IMR-90 (cell line): Measurements from ENCODE around the gene PRKCA. TPM values are rescaled to one million over a fixed set of nuclear protein-coding genes. Genes with fewer than 3 reads are reported as not detected.
"Not testable (repeated sequence)": the region's sequence is repeated elsewhere in the genome, so short reads cannot be mapped to it uniquely, and the experiment has no call there.

ENCODE experiments used
- ATAC-seq: fragments of 200-7000 bp; cut with Tn5 transposase; 2 replicates; pipeline ENCODE4 v1.9.1; 2020; ENCODE audit warnings: low read depth, mild to moderate bottlenecking, moderate library complexity
- BruUV-seq: library from RNA; stranded (reverse); fragments of 400-500 nt; replicated peaks from 2 replicates; lab custom pipeline; 2021; lab: Mats Ljungman, UMichigan
- CTCF ChIA-PET: fragments of 300-600 bp; formaldehyde crosslinking; extraction: SDS; loops from one replicate; lab custom pipeline; 2021; ENCODE audit warnings: antibody characterized with exemption; lab: Yijun Ruan, JAX
- POLR2A ChIA-PET: fragments of 300-600 bp; sonication (Branson Sonifier 250); formaldehyde crosslinking; loops from one replicate; lab custom pipeline; 2022; ENCODE audit warnings: antibody characterized with exemption; ENCODE audit not compliant: unreplicated experiment; lab: Charles Lee
- DNase-seq: peaks from one replicate; pipeline ENCODE4 v3.0.0; 2013
- H2AFZ ChIP-seq: replicated peaks from 2 replicates; pipeline ENCODE3; 2013; ENCODE audit warnings: low read length, mild to moderate bottlenecking; ENCODE audit not compliant: poor library complexity
- H2AK5ac ChIP-seq: 2 replicates; pipeline ENCODE4 v1.6.1; 2013; ENCODE audit warnings: low read depth, low read length, inconsistent platforms
- H2AK9ac ChIP-seq: replicated peaks from 2 replicates; pipeline ENCODE3; 2013; ENCODE audit warnings: mild to moderate bottlenecking, low read depth, low read length, moderate library complexity; ENCODE audit not compliant: poor library complexity
- H2BK120ac ChIP-seq: 2 replicates; pipeline ENCODE4 v1.6.1; 2013; ENCODE audit warnings: low read depth, low read length, inconsistent platforms
- H2BK15ac ChIP-seq: 3 replicates; pipeline ENCODE4 v1.6.1; 2013; ENCODE audit warnings: low read depth, low read length, inconsistent platforms
- H2BK20ac ChIP-seq: 2 replicates; pipeline ENCODE4 v1.6.1; 2013; ENCODE audit warnings: low read depth, mild to moderate bottlenecking, inconsistent platforms, low read length, moderate library complexity
- H2BK5ac ChIP-seq: 2 replicates; pipeline ENCODE4 v1.6.1; 2013; ENCODE audit warnings: mild to moderate bottlenecking, low read depth, low read length, inconsistent platforms; ENCODE audit not compliant: poor library complexity, severe bottlenecking
- H3K14ac ChIP-seq: replicated peaks from 2 replicates; pipeline ENCODE4 v1.6.1; 2013; ENCODE audit warnings: low read depth, low read length, inconsistent platforms
- H3K18ac ChIP-seq: 2 replicates; pipeline ENCODE4 v1.6.1; 2013; ENCODE audit warnings: low read depth, low read length, control low read depth
- H3K23ac ChIP-seq: 2 replicates; pipeline ENCODE4 v1.6.1; 2013; ENCODE audit warnings: low read depth, low read length, inconsistent platforms
- H3K27ac ChIP-seq: 2 replicates; pipeline ENCODE4 v1.5.1; 2013; ENCODE audit warnings: mild to moderate bottlenecking, control low read depth, low read length; ENCODE audit not compliant: insufficient read depth
- H3K27me3 ChIP-seq: 2 replicates; pipeline ENCODE4 v1.6.1; 2013; ENCODE audit warnings: low read length; ENCODE audit not compliant: control insufficient read depth, insufficient read depth
- H3K36me3 ChIP-seq: 2 replicates; pipeline ENCODE4 v1.6.1; 2013; ENCODE audit warnings: low read length, mixed read lengths; ENCODE audit not compliant: control insufficient read depth, insufficient read depth
- H3K4ac ChIP-seq: 2 replicates; pipeline ENCODE4 v1.6.1; 2013; ENCODE audit warnings: low read depth, low read length, inconsistent platforms
- H3K4me1 ChIP-seq: 2 replicates; pipeline ENCODE4 v1.6.1; 2013; ENCODE audit warnings: low read length, mixed read lengths; ENCODE audit not compliant: control insufficient read depth, insufficient read depth
- H3K4me2 ChIP-seq: 2 replicates; pipeline ENCODE4 v1.6.1; 2013; ENCODE audit warnings: low read depth, mild to moderate bottlenecking, control low read depth, low read length, moderate library complexity
- H3K4me3 ChIP-seq: 2 replicates; pipeline ENCODE4 v1.5.1; 2013; ENCODE audit warnings: low read depth, mild to moderate bottlenecking, control low read depth, low read length, moderate library complexity; ENCODE audit not compliant: insufficient read depth
- H3K56ac ChIP-seq: 2 replicates; pipeline ENCODE4 v1.6.1; 2013; ENCODE audit warnings: low read length, inconsistent platforms; ENCODE audit not compliant: insufficient read depth; ENCODE audit errors: extremely low read depth
- H3K79me1 ChIP-seq, 2 experiments: 2 replicates each; pipeline ENCODE4 v1.6.1; 2013; ENCODE audit warnings: low read length in 2 of 2, inconsistent platforms in 1 of 2, low read depth in 1 of 2
- H3K9ac ChIP-seq: 2 replicates; pipeline ENCODE4 v1.6.1; 2013; ENCODE audit warnings: low read depth, low read length, control low read depth
- H3K9me1 ChIP-seq: 2 replicates; pipeline ENCODE4 v1.6.1; 2013; ENCODE audit warnings: low read length, inconsistent platforms; ENCODE audit not compliant: insufficient read depth
- H3K9me3 ChIP-seq: 2 replicates; pipeline ENCODE4 v1.6.1; 2013; ENCODE audit warnings: low read length; ENCODE audit not compliant: control insufficient read depth, insufficient read depth
- H4K20me1 ChIP-seq: 2 replicates; pipeline ENCODE4 v1.6.1; 2013; ENCODE audit warnings: low read length, inconsistent platforms; ENCODE audit not compliant: insufficient read depth
- H4K5ac ChIP-seq: 2 replicates; pipeline ENCODE4 v1.6.1; 2013; ENCODE audit warnings: mild to moderate bottlenecking, low read depth, low read length, control low read depth
- H4K8ac ChIP-seq, 2 experiments: 2 replicates each; pipeline ENCODE4 v1.6.1; 2013; ENCODE audit warnings: low read depth in 2 of 2, low read length in 2 of 2, control low read depth in 1 of 2, inconsistent platforms in 1 of 2
- H4K91ac ChIP-seq: 2 replicates; pipeline ENCODE4 v1.6.1; 2013; ENCODE audit warnings: low read depth, low read length, inconsistent platforms; ENCODE audit not compliant: insufficient read depth
- ELK1 ChIP-seq: fragments of 150-350 bp; IDR thresholded peaks from 2 replicates; pipeline ENCODE4 v1.6.1; 2016; ENCODE audit warnings: low read depth, mild to moderate bottlenecking, low read length, moderate library complexity, borderline replicate concordance
- FOS ChIP-seq: fragments of 150-350 bp; IDR thresholded peaks from 2 replicates; pipeline ENCODE4 v1.6.1; 2016; ENCODE audit warnings: low read depth, low read length
- NFE2L2 ChIP-seq: fragments of 150-350 bp; IDR thresholded peaks from 2 replicates; pipeline ENCODE4 v1.6.1; 2016; ENCODE audit warnings: low read depth, mild to moderate bottlenecking, low read length
- WGBS, 2 experiments: methylation state at CpG; one replicate each; pipeline versions ENCODE4 v1.1.5 to v1.1.7; 2013; ENCODE audit warnings: missing lambda C conversion rate in 2 of 2; ENCODE audit not compliant: insufficient read length in 1 of 2; ENCODE audit errors: extremely low coverage in 2 of 2; 5-methylcytosine and 5-hydroxymethylcytosine counted together
- dilution Hi-C: fragments of 300-500 bp; cut with HindIII; formaldehyde crosslinking; loops from one replicate; pipeline ENCODE4 v1.14.3; 2018; ENCODE audit warnings: low sequenced_read_pairs; ENCODE audit not compliant: unreplicated experiment
- in situ Hi-C: fragments of 300-500 bp; cut with MboI; formaldehyde crosslinking; loops from 3 replicates; pipeline ENCODE4 v1.14.3; 2019; ENCODE audit warnings: low sequenced_read_pairs, inconsistent platforms, mixed read lengths
- intact Hi-C: fragments of 100-400 bp; cut with micrococcal nuclease; formaldehyde crosslinking; loops from 2 replicates; pipeline ENCODE4 v1.10.0; 2022
- polyA plus RNA-seq, 3 experiments: library from polyadenylated mRNA; depleted of rRNA; stranded (reverse); fragments of >200 nt; gene quantifications; 2 replicates each; pipeline ENCODE4 v1.2.3, GENCODE V29; 2012; ENCODE audit warnings: low replicate concordance in 1 of 3
- total RNA-seq: library from RNA; depleted of rRNA; stranded (reverse); fragments of >200 nt; gene quantifications from 2 replicates; pipeline ENCODE4 v1.2.3, GENCODE V29; 2012

PRKCA gene
- total and polyA plus RNA-seq, 2 of the 4 experiments (the other 2 are of a cell fraction) = 31.0 to 46.0 TPM

- Histone ChIP-seq H4K8ac (peak overlapping the region; percentile 58 to 76; a peak in 2 of 4 replicates), H3K4me2 (no peak overlapping the region), H3K9ac (no peak overlapping the region), H2BK20ac (no peak overlapping the region), H3K27me3 (no peaks in the 10 kb centered on the region), H3K79me1 (peaks cover 65 to 82% of the 10 kb centered on the region in 2 experiments), H2BK15ac (peak overlapping the region; percentile 65; the same call in 1 of the 3 replicates), H3K4ac (no peak overlapping the region), H4K5ac (no peak overlapping the region; the same call in 1 of the 2 replicates), H2AK5ac (peak overlapping the region; percentile 47; the same call in 1 of the 2 replicates), H2AK9ac (no peak overlapping the region), H3K23ac (peak overlapping the region; percentile 29; the same call in 1 of the 2 replicates), H3K36me3 (peaks cover 1% of the 10 kb centered on the region; the same call in 1 of the 2 replicates), H3K14ac (peak overlapping the region; percentile 10), H2AFZ (no peak overlapping the region), H2BK5ac (no peak overlapping the region), H3K27ac (peak overlapping the region; percentile 9; the same call in 1 of the 2 replicates), H2BK120ac (peak overlapping the region; percentile 14; the same call in 1 of the 2 replicates), H3K9me1 (peaks cover 2% of the 10 kb centered on the region), H3K56ac (no peak overlapping the region), H3K4me3 (no peak overlapping the region), H4K91ac (peak overlapping the region; percentile 20; the same call in 1 of the 2 replicates), H3K9me3 (no peaks in the 10 kb centered on the region), H3K18ac (no peak overlapping the region), H3K4me1 (peaks cover 11% of the 10 kb centered on the region), H4K20me1 (0 out of 2 replicates have a peak, but pooled peaks cover 3% of the 10 kb centered on the region)
- ATAC-seq (no peak), DNase-seq (no peak)
- ChIA-PET CTCF (no interaction called here), POLR2A (no interaction called here)
- WGBS, 2 experiments = 33% methylated on average over 2 of the region's 10 CpGs; no CpG with 5 or more reads in 1 of the 2 experiments
- dilution Hi-C loops = no loop called here
- in situ Hi-C loops = no loop called here
- TF ChIP-seq ELK1 (no peak), NFE2L2 (no peak), FOS (no peak)
- intact Hi-C loops = loop anchor here (1.0 kb wide), 1 partner anchor 34 kb away; no protein-coding TSS in a partner anchor
- BruUV-seq = no TSS peak
Observed at GRCh38 chr17:66455060-66455459, 152.6 kb downstream of the PRKCA start.

- H3K23ac ChIP-seq, intact Hi-C loops, ATAC-seq, H3K14ac ChIP-seq, H2BK5ac ChIP-seq, H3K36me3 ChIP-seq, H4K5ac ChIP-seq, H3K4me2 ChIP-seq, H3K4me3 ChIP-seq, H4K8ac ChIP-seq, BruUV-seq, H3K9ac ChIP-seq, POLR2A ChIA-PET, H4K20me1 ChIP-seq, H3K18ac ChIP-seq, dilution Hi-C loops, DNase-seq, H2AFZ ChIP-seq, CTCF ChIA-PET, H2AK9ac ChIP-seq, H3K56ac ChIP-seq, H3K27ac ChIP-seq, in situ Hi-C loops, H3K27me3 ChIP-seq, H3K9me3 ChIP-seq: not testable (repeated sequence)
- peak overlapping the region; percentile 38; the same call in 1 of the 2 replicates for H3K4ac ChIP-seq
- peaks cover 21% of the 10 kb centered on the region for H3K9me1 ChIP-seq
- peaks cover 59 to 82% of the 10 kb centered on the region in 2 experiments for H3K79me1 ChIP-seq
- no CpG with 5 or more reads among the region's 3 CpGs for WGBS, 2 experiments
- peaks cover 26% of the 10 kb centered on the region for H3K4me1 ChIP-seq
- peak overlapping the region; percentile 26; the same call in 1 of the 3 replicates for H2BK15ac ChIP-seq
- 0 out of 2 replicates have a peak overlapping the region, but pooled peaks have one; percentile 4 for H4K91ac ChIP-seq
- H2BK120ac ChIP-seq = peak overlapping the region; percentile 14; the same call in 1 of the 2 replicates
- peak overlapping the region; percentile 57; the same call in 1 of the 2 replicates for H2BK20ac ChIP-seq
- H2AK5ac ChIP-seq = peak overlapping the region; percentile 16; the same call in 1 of the 2 replicates
Observed at GRCh38 chr17:66457499-66457898, 155.1 kb downstream of the PRKCA start.
